Dermis blood vessel endothelial cell (primary cell): ENCODE measurements around the gene CFAP299. TPM values are rescaled to one million over a fixed set of nuclear protein-coding genes. Genes with fewer than 3 reads are reported as not detected.

ENCODE experiments used
- DNase-seq: peaks from one replicate; pipeline ENCODE4 v3.0.0; 2010
- total RNA-seq: library from RNA; depleted of rRNA; stranded (reverse); fragments of >200 nt; gene quantifications from 2 replicates; pipeline ENCODE4 v1.2.3, GENCODE V29; 2014

CFAP299 gene
- total RNA-seq, 1 donor from 2014 or later = 0.34 TPM

GRCh38 chr4:80452768-80453167 lies 117.2 kb downstream of the CFAP299 start:
- peak; percentile 3 for DNase-seq

- DNase-seq = no peak
Measured at GRCh38 chr4:80454040-80454439, 118.5 kb downstream of the CFAP299 start.

- no peak for DNase-seq
Measured at GRCh38 chr4:80454556-80454955, 119.0 kb downstream of the CFAP299 start.

GRCh38 chr4:80459918-80460473 lies 124.5 kb downstream of the CFAP299 start:
- no peak for DNase-seq

- DNase-seq = no peak
Measured at GRCh38 chr4:80461412-80461811, 125.9 kb downstream of the CFAP299 start.

GRCh38 chr4:80462621-80463091 lies 127.1 kb downstream of the CFAP299 start:
- DNase-seq = no peak

- DNase-seq = no peak
Measured at GRCh38 chr4:80463509-80463908, 128.0 kb downstream of the CFAP299 start.

GRCh38 chr4:80465238-80465637 lies 129.7 kb downstream of the CFAP299 start:
- DNase-seq = no peak

GRCh38 chr4:80465736-80466135 lies 130.2 kb downstream of the CFAP299 start:
- DNase-seq = no peak

- DNase-seq = no peak
Measured at GRCh38 chr4:80466618-80467017, 131.1 kb downstream of the CFAP299 start.

- DNase-seq = no peak
Measured at GRCh38 chr4:80471756-80472155, 136.2 kb downstream of the CFAP299 start.

- no peak for DNase-seq
Measured at GRCh38 chr4:80475236-80475635, 139.7 kb downstream of the CFAP299 start.

- DNase-seq = no peak
Measured at GRCh38 chr4:80475798-80476197, 140.3 kb downstream of the CFAP299 start.

- no peak for DNase-seq
Measured at GRCh38 chr4:80484712-80485111, 149.2 kb downstream of the CFAP299 start.

- no peak for DNase-seq
Measured at GRCh38 chr4:80486603-80487002, 151.1 kb downstream of the CFAP299 start.

GRCh38 chr4:80489798-80490197 lies 154.3 kb downstream of the CFAP299 start:
- DNase-seq = no peak

- DNase-seq = no peak
Measured at GRCh38 chr4:80492761-80493160, 157.2 kb downstream of the CFAP299 start.

- no peak for DNase-seq
Measured at GRCh38 chr4:80495865-80496264, 160.3 kb downstream of the CFAP299 start.

GRCh38 chr4:80498725-80499124 lies 163.2 kb downstream of the CFAP299 start:
- no peak for DNase-seq

GRCh38 chr4:80500613-80501012 lies 165.1 kb downstream of the CFAP299 start:
- no peak for DNase-seq

- no peak for DNase-seq
Measured at GRCh38 chr4:80507077-80507476, 171.5 kb downstream of the CFAP299 start.

- no peak for DNase-seq
Measured at GRCh38 chr4:80507507-80507906, 172.0 kb downstream of the CFAP299 start.

GRCh38 chr4:80515496-80515895 lies 180.0 kb downstream of the CFAP299 start:
- DNase-seq = no peak

GRCh38 chr4:80521438-80521837 lies 185.9 kb downstream of the CFAP299 start:
- DNase-seq = no peak

- no peak for DNase-seq
Measured at GRCh38 chr4:80526697-80527096, 191.2 kb downstream of the CFAP299 start.
